ENCODE results near the gene TXNDC17. TPM values are rescaled to one million over a fixed set of nuclear protein-coding genes. Genes with fewer than 3 reads are reported as not detected.

The TXNDC17 gene
- total and polyA plus RNA-seq, 2 of the 13 experiments (the other 11 are each of a cell fraction or from before 2014, with no cell fraction given), result 188 to 266 TPM

DNA sequence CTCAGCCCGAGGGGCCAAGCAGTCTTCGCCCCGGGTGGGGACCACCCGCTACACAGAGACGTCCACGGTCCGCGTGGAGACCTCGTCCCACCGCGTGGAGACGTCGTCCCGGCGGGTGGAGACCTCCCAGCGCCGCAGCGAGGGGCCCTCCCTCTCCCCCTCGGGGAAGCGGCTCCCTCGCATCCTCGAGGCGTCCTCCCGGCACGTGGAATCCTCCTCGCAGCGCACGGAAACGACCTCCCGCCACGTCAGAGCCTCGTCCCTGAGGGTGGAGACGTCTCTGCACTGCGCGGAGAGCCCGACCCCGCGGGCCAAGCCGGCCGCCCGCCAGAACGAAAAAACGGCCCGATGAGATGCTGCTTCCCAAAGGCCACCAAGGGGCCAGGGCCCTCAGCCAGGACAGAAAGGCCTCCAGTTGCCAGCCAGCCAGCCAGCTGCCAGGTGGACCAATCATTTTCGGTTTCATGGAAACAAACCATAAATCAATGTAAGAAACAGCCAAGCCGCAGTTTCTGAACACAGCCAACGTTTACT is 11.1 kb downstream of the TXNDC17 start (continued):
- peak; percentile 47; the same call in 1 of the 2 replicates for TF ChIP-seq ZBTB25 (CRISPR knock-in tag; IDR thresholded peaks at IDR 0.05)
- TF ChIP-seq ZNF343 (CRISPR knock-in tag; IDR thresholded peaks at IDR 0.05), result peak; percentile 99
- peak; percentile 98 for TF ChIP-seq ZNF780A (CRISPR knock-in tag; IDR thresholded peaks at IDR 0.05)
- peak; percentile 97; the same call in 1 of the 2 replicates for TF ChIP-seq ZFP90 (CRISPR knock-in tag; IDR thresholded peaks at IDR 0.05; ENCODE audit: borderline replicate concordance)
- peak; percentile 99 for TF ChIP-seq ZNF33B (CRISPR knock-in tag; IDR thresholded peaks at IDR 0.05)
- TF ChIP-seq MLLT10 (CRISPR knock-in tag; IDR thresholded peaks at IDR 0.05), result no peak
- peak; percentile 52; the same call in 1 of the 2 replicates for TF ChIP-seq MEIS2 (CRISPR knock-in tag; IDR thresholded peaks at IDR 0.05)
- TF ChIP-seq THRA (CRISPR knock-in tag; IDR thresholded peaks at IDR 0.05; ENCODE audit: borderline replicate concordance), result peak; percentile 42; the same call in 1 of the 2 replicates
- 0 out of 2 replicates have a peak, but pooled peaks have one; percentile 1 for TF ChIP-seq SP5 (CRISPR knock-in tag; IDR thresholded peaks at IDR 0.05; ENCODE audit: borderline replicate concordance, low read depth)
- no peak for TF ChIP-seq CREB1 (IDR thresholded peaks at IDR 0.05)
- peak; percentile 56; the same call in 1 of the 2 replicates for TF ChIP-seq CREB1 (CRISPR knock-in tag; IDR thresholded peaks at IDR 0.05)
- TF ChIP-seq SYNCRIP (IDR thresholded peaks at IDR 0.05; ENCODE audit: insufficient read depth, low read depth, low read length), result no peak
- TF ChIP-seq, protein P1, sequence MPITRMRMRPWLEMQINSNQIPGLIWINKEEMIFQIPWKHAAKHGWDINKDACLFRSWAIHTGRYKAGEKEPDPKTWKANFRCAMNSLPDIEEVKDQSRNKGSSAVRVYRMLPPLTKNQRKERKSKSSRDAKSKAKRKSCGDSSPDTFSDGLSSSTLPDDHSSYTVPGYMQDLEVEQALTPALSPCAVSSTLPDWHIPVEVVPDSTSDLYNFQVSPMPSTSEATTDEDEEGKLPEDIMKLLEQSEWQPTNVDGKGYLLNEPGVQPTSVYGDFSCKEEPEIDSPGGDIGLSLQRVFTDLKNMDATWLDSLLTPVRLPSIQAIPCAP (CRISPR knock-in tag; IDR thresholded peaks at IDR 0.05; ENCODE audit: low read depth), result peak; percentile 91
- peak; percentile 95; the same call in 1 of the 2 replicates for TF ChIP-seq DMTF1 (CRISPR knock-in tag; IDR thresholded peaks at IDR 0.05)
- peak; percentile 62; the same call in 1 of the 2 replicates for TF ChIP-seq MAF1 (CRISPR knock-in tag; IDR thresholded peaks at IDR 0.05; ENCODE audit: borderline replicate concordance)
- peak; percentile 99 for TF ChIP-seq EED (CRISPR knock-in tag; IDR thresholded peaks at IDR 0.05)
- TF ChIP-seq DPF2 (CRISPR knock-in tag; IDR thresholded peaks at IDR 0.05; ENCODE audit: borderline replicate concordance, low read depth), result no peak
- peak; percentile 88 for TF ChIP-seq ZNF768 (CRISPR knock-in tag; IDR thresholded peaks at IDR 0.05)
- peak; percentile 100 for TF ChIP-seq SNAI1 (CRISPR knock-in tag; IDR thresholded peaks at IDR 0.05; ENCODE audit: borderline replicate concordance)
- TF ChIP-seq SIX4 (CRISPR knock-in tag; IDR thresholded peaks at IDR 0.05), result peak; percentile 29; the same call in 1 of the 2 replicates
- TF ChIP-seq ZNF530 (CRISPR knock-in tag; IDR thresholded peaks at IDR 0.05; ENCODE audit: low read depth), result peak; percentile 83; the same call in 1 of the 2 replicates
- no peak for TF ChIP-seq MAFF (IDR thresholded peaks at IDR 0.05; ENCODE audit: low read depth, low read length)
- no peak for TF ChIP-seq NFYC (CRISPR knock-in tag; IDR thresholded peaks at IDR 0.05)
- no peak for TF ChIP-seq U2AF2 (IDR thresholded peaks at IDR 0.05; ENCODE audit: low read depth, low read length)

Measured in HepG2 (cell line).